CD4-positive, CD25-positive, alpha-beta regulatory T cell (primary cell): ENCODE measurements around the gene PLAAT4. TPM values are rescaled to one million over a fixed set of nuclear protein-coding genes. Genes with fewer than 3 reads are reported as not detected.

Experiments used
- ATAC-seq, 2 donors: fragments of 150-1000 bp; cut with Tn5 transposase; one replicate each; pipeline ENCODE4 v1.10.0; 2021; ENCODE audit warnings: low read depth in 2 of 2, moderate number of reproducible peaks in 2 of 2, moderate library complexity in 1 of 2
- DNase-seq, 3 donors: peaks; one replicate each; pipeline versions ENCODE4 v3.0.0 to v3.0.0-alpha.2; 2012 to 2022; ENCODE audit warnings: mixed read lengths in 1 of 3
- H3K27ac ChIP-seq: one replicate; pipeline ENCODE4 v1.7.0; 2013; ENCODE audit warnings: mild to moderate bottlenecking, low read length; ENCODE audit not compliant: insufficient read depth, poor library complexity, severe bottlenecking
- H3K27me3 ChIP-seq: one replicate; pipeline ENCODE4 v1.7.0; 2013; ENCODE audit warnings: low read length; ENCODE audit not compliant: control insufficient read depth, insufficient read depth
- H3K36me3 ChIP-seq: one replicate; pipeline ENCODE4 v1.7.0; 2013; ENCODE audit warnings: mild to moderate bottlenecking, low read length, moderate library complexity; ENCODE audit not compliant: control insufficient read depth, insufficient read depth
- H3K4me1 ChIP-seq: 2 replicates; pipeline ENCODE4 v1.7.0; 2013; ENCODE audit warnings: mild to moderate bottlenecking, low read length; ENCODE audit not compliant: insufficient read depth, control insufficient read depth, poor library complexity, severe bottlenecking
- H3K4me3 ChIP-seq: one replicate; pipeline ENCODE4 v1.7.0; 2013; ENCODE audit warnings: low read depth, mild to moderate bottlenecking, low read length, moderate library complexity
- H3K9me3 ChIP-seq, 2 experiments: 1 replicate in 1 of 2; 2 replicates in 1 of 2; pipeline ENCODE4 v1.7.0; 2013; ENCODE audit warnings: low read length in 2 of 2, mild to moderate bottlenecking in 1 of 2, moderate library complexity in 1 of 2; ENCODE audit not compliant: control insufficient read depth in 2 of 2
- H3K27ac Mint-ChIP-seq, 3 donors: one replicate each; pipeline ENCODE4 v1.8.0; 2020 to 2022; ENCODE audit warnings: mild to moderate bottlenecking in 3 of 3, mixed read lengths in 3 of 3, moderate library complexity in 2 of 3
- H3K27me3 Mint-ChIP-seq: one replicate; pipeline ENCODE4 v1.8.0; 2022; ENCODE audit warnings: mild to moderate bottlenecking, mixed read lengths
- H3K36me3 Mint-ChIP-seq: one replicate; pipeline ENCODE4 v1.8.0; 2020; ENCODE audit warnings: mixed read lengths
- H3K4me1 Mint-ChIP-seq, 4 donors: one replicate each; pipeline ENCODE4 v1.8.0; 2020 to 2022; ENCODE audit warnings: mixed read lengths in 4 of 4, mild to moderate bottlenecking in 1 of 4
- H3K4me3 Mint-ChIP-seq, 4 donors: one replicate each; pipeline ENCODE4 v1.8.0; 2020 to 2022; ENCODE audit warnings: mild to moderate bottlenecking in 4 of 4, mixed read lengths in 4 of 4, moderate library complexity in 3 of 4
- H3K9me3 Mint-ChIP-seq, 7 donors: one replicate each; pipeline ENCODE4 v1.8.0; 2020 to 2022; ENCODE audit warnings: mixed read lengths in 7 of 7, mild to moderate bottlenecking in 3 of 7, moderate library complexity in 2 of 7
- polyA plus RNA-seq, 4 donors: library from polyadenylated mRNA; unstranded; fragments of 300-500 nt; fragmentation: Illumina TruSeq; gene quantifications; one replicate each; pipeline ENCODE4 v1.2.3, GENCODE V29; 2021
- total RNA-seq: library from RNA; stranded (reverse); gene quantifications from one replicate; pipeline ENCODE4 v1.2.3, GENCODE V29; 2022

Gene PLAAT4
- total and polyA plus RNA-seq, 5 donors from 2014 or later: 118 to 493 (median 422) TPM

- Mint-ChIP-seq H3K27ac (no peak overlapping the region), H3K4me3 (no peak overlapping the region), H3K27me3 (no peaks in the 10 kb centered on the region), H3K36me3 (no peaks in the 10 kb centered on the region), H3K4me1 (peaks cover 0 to 24% (median under 1%) of the 10 kb centered on the region in 4 donors), H3K9me3 (peaks cover 0 to 12% (median 2%) of the 10 kb centered on the region in 7 donors)
- Histone ChIP-seq H3K27me3 (no peaks in the 10 kb centered on the region), H3K4me1 (no peaks in the 10 kb centered on the region), H3K4me3 (no peak overlapping the region), H3K36me3 (no peaks in the 10 kb centered on the region), H3K27ac (no peak overlapping the region), H3K9me3 (peaks cover 6 to 11% of the 10 kb centered on the region in 2 experiments)
- DNase-seq (no peak), ATAC-seq (no peak)
Observed at GRCh38 chr11:63504933-63505586, 31.5 kb upstream of the PLAAT4 start.

GRCh38 chr11:63505857-63506528 lies 30.6 kb upstream of the PLAAT4 start, which contains the start of gene LGALS12:
LGALS12 (plus strand) TSS chr11:63506084; CDS start chr11:63506459, 375 bp downstream.
- H3K4me1 Mint-ChIP-seq: peaks cover 0 to 24% (median under 1%) of the 10 kb centered on the region in 4 donors

GRCh38 chr11:63506876-63507275 lies 29.7 kb upstream of the PLAAT4 start:
- H3K27ac ChIP-seq: no peak overlapping the region
- H3K9me3 Mint-ChIP-seq: peaks cover 0 to 2% (median 0%) of the 10 kb centered on the region in 7 donors
- H3K4me3 Mint-ChIP-seq: no peak overlapping the region
- no peak overlapping the region for H3K4me3 ChIP-seq
- no peaks in the 10 kb centered on the region for H3K4me1 ChIP-seq
- ATAC-seq (no peak), DNase-seq (no peak)
- H3K4me1 Mint-ChIP-seq: peaks cover 0 to 24% (median under 1%) of the 10 kb centered on the region in 4 donors
- no peaks in the 10 kb centered on the region for H3K27me3 ChIP-seq
- H3K27ac Mint-ChIP-seq: no peak overlapping the region
- H3K9me3 ChIP-seq: no peaks in the 10 kb centered on the region
- H3K36me3 Mint-ChIP-seq: no peaks in the 10 kb centered on the region
- H3K36me3 ChIP-seq: no peaks in the 10 kb centered on the region
- no peaks in the 10 kb centered on the region for H3K27me3 Mint-ChIP-seq

More at GRCh38 chr11:63505857-63506528, 30.6 kb upstream of the PLAAT4 start, which contains the start of gene LGALS12:
- Mint-ChIP-seq H3K9me3 (peaks cover 0 to 3% (median 0%) of the 10 kb centered on the region in 7 donors), H3K27ac (no peak within 1 kb of the TSS), H3K4me3 (no peak within 1 kb of the TSS), H3K36me3 (no peaks in the 10 kb centered on the region), H3K27me3 (no peaks in the 10 kb centered on the region)
- H3K27ac ChIP-seq: no peak within 1 kb of the TSS
- H3K4me3 ChIP-seq: no peak within 1 kb of the TSS
- no peaks in the 10 kb centered on the region for H3K36me3 ChIP-seq
- no peaks in the 10 kb centered on the region for H3K27me3 ChIP-seq
- ATAC-seq (no peak), DNase-seq (no peak)
- H3K9me3 ChIP-seq: peaks cover 0 to 2% of the 10 kb centered on the region in 2 experiments
- no peaks in the 10 kb centered on the region for H3K4me1 ChIP-seq

- H3K4me1 Mint-ChIP-seq: peaks cover 0 to 17% (median under 1%) of the 10 kb centered on the region in 4 donors
- Histone ChIP-seq H3K27ac (no peak overlapping the region), H3K9me3 (no peaks in the 10 kb centered on the region), H3K27me3 (no peaks in the 10 kb centered on the region), H3K36me3 (no peaks in the 10 kb centered on the region), H3K4me3 (no peak overlapping the region), H3K4me1 (no peaks in the 10 kb centered on the region)
- peaks cover 0 to 2% (median 0%) of the 10 kb centered on the region in 7 donors for H3K9me3 Mint-ChIP-seq
- DNase-seq (no peak), ATAC-seq (no peak)
- no peak overlapping the region for H3K4me3 Mint-ChIP-seq
- H3K27me3 Mint-ChIP-seq: no peaks in the 10 kb centered on the region
- H3K36me3 Mint-ChIP-seq: no peaks in the 10 kb centered on the region
- H3K27ac Mint-ChIP-seq: peak overlapping the region in 2 of 3 donors; percentile 65 to 77
Observed at GRCh38 chr11:63507511-63507910, 29.1 kb upstream of the PLAAT4 start.

- Mint-ChIP-seq H3K27me3 (no peaks in the 10 kb centered on the region), H3K9me3 (peaks cover 0 to 2% (median 0%) of the 10 kb centered on the region in 7 donors), H3K36me3 (no peaks in the 10 kb centered on the region), H3K4me3 (no peak overlapping the region), H3K4me1 (peaks cover 0 to 14% (median under 1%) of the 10 kb centered on the region in 4 donors), H3K27ac (no peak overlapping the region)
- H3K36me3 ChIP-seq: no peaks in the 10 kb centered on the region
- no peak overlapping the region for H3K27ac ChIP-seq
- no peaks in the 10 kb centered on the region for H3K9me3 ChIP-seq
- H3K4me1 ChIP-seq: no peaks in the 10 kb centered on the region
- no peaks in the 10 kb centered on the region for H3K27me3 ChIP-seq
- ATAC-seq (no peak), DNase-seq (peak in 1 of 3 donors; percentile 18)
- no peak overlapping the region for H3K4me3 ChIP-seq
Observed at GRCh38 chr11:63508009-63508408, 28.6 kb upstream of the PLAAT4 start.

- Mint-ChIP-seq H3K27ac (no peak overlapping the region), H3K36me3 (no peaks in the 10 kb centered on the region), H3K4me1 (peaks cover 0 to 14% (median under 1%) of the 10 kb centered on the region in 4 donors), H3K4me3 (no peak overlapping the region), H3K9me3 (no peaks in the 10 kb centered on the region), H3K27me3 (no peaks in the 10 kb centered on the region)
- no peak overlapping the region for H3K27ac ChIP-seq
- no peaks in the 10 kb centered on the region for H3K4me1 ChIP-seq
- no peaks in the 10 kb centered on the region for H3K27me3 ChIP-seq
- ATAC-seq (no peak), DNase-seq (no peak)
- no peaks in the 10 kb centered on the region for H3K36me3 ChIP-seq
- H3K4me3 ChIP-seq: no peak overlapping the region
- H3K9me3 ChIP-seq: no peaks in the 10 kb centered on the region
Observed at GRCh38 chr11:63508745-63509144, 27.9 kb upstream of the PLAAT4 start.

GRCh38 chr11:63510360-63511047 lies 26.1 kb upstream of the PLAAT4 start:
- Mint-ChIP-seq H3K27ac (no peak overlapping the region), H3K4me3 (no peak overlapping the region)

More at GRCh38 chr11:63510360-63511047, 26.1 kb upstream of the PLAAT4 start:
- H3K27me3 Mint-ChIP-seq: no peaks in the 10 kb centered on the region
- ATAC-seq (no peak), DNase-seq (no peak)
- Histone ChIP-seq H3K4me3 (no peak overlapping the region), H3K9me3 (no peaks in the 10 kb centered on the region), H3K27me3 (no peaks in the 10 kb centered on the region), H3K36me3 (no peaks in the 10 kb centered on the region), H3K4me1 (no peaks in the 10 kb centered on the region), H3K27ac (no peak overlapping the region)
- peaks cover 0 to 13% (median under 1%) of the 10 kb centered on the region in 4 donors for H3K4me1 Mint-ChIP-seq
- H3K9me3 Mint-ChIP-seq: no peaks in the 10 kb centered on the region
- H3K36me3 Mint-ChIP-seq: no peaks in the 10 kb centered on the region
